HFF-Myc (cell line): ENCODE measurements around the gene ECT2.
"Not testable (repeated sequence)": the region's sequence is repeated elsewhere in the genome, so short reads cannot be mapped to it uniquely, and the experiment has no call there.

Experiments
- DNase-seq: peaks from one replicate; pipeline ENCODE4 v3.0.0-alpha.2; 2011; ENCODE audit warnings: low read depth; ENCODE audit errors: extremely low read depth
- H3K4me3 ChIP-seq: replicated peaks from 2 replicates; pipeline ENCODE4 v1.5.1; 2011; ENCODE audit warnings: low read depth, mild to moderate bottlenecking, control low read depth, low read length
- TF ChIP-seq, protein P1 (sequence below): IDR thresholded peaks from 2 replicates; pipeline ENCODE4 v1.5.1; 2012; ENCODE audit warnings: mild to moderate bottlenecking, low read depth, low read length, control low read depth; ENCODE audit errors: missing control alignments

Gene ECT2, protein sequence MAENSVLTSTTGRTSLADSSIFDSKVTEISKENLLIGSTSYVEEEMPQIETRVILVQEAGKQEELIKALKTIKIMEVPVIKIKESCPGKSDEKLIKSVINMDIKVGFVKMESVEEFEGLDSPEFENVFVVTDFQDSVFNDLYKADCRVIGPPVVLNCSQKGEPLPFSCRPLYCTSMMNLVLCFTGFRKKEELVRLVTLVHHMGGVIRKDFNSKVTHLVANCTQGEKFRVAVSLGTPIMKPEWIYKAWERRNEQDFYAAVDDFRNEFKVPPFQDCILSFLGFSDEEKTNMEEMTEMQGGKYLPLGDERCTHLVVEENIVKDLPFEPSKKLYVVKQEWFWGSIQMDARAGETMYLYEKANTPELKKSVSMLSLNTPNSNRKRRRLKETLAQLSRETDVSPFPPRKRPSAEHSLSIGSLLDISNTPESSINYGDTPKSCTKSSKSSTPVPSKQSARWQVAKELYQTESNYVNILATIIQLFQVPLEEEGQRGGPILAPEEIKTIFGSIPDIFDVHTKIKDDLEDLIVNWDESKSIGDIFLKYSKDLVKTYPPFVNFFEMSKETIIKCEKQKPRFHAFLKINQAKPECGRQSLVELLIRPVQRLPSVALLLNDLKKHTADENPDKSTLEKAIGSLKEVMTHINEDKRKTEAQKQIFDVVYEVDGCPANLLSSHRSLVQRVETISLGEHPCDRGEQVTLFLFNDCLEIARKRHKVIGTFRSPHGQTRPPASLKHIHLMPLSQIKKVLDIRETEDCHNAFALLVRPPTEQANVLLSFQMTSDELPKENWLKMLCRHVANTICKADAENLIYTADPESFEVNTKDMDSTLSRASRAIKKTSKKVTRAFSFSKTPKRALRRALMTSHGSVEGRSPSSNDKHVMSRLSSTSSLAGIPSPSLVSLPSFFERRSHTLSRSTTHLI

DNA sequence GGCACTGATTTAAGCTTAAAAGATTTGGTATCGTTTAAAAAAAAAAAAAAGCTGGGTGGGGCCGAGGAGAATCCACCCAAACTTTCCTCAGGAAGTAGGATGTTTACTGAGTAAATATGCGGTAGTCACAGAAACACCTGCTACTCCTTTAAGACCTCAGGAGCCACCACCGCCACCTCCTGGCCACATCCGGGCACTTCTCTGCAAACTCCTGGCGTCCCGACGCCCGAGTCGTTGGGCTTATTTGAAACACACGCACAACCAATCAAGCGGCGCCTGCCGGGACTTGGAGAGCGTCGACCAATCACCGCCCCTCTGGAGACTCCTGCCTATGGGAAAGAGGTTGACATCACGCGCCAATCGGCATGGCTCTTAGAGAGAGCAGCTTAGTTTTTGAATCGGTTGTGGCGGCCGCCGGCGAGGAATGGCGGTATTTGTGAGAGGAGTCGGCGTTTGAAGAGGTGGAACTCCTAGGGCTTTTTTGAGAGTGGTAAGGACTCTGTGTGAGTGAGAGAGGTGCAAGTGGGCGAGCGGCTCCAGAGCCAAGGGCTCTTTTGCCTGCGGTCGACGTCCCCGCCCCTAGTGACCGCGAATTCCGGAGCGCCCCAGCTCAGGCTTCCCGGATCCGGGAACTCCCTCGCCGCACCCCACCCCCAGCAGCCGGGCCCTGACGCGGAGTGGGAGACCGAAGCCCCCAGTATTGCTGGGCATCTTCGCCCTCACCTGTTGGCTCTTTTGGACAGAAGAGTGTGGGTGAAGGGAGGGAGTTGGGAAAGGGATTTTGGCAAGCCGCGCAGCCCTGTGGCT, at the start of gene ECT2:
TSS of gene ECT2 (plus strand) at position 359 of the 807 bp plus-strand sequence. CDS start 3,805 bp downstream, outside the sequence.
- TF ChIP-seq, protein P1, sequence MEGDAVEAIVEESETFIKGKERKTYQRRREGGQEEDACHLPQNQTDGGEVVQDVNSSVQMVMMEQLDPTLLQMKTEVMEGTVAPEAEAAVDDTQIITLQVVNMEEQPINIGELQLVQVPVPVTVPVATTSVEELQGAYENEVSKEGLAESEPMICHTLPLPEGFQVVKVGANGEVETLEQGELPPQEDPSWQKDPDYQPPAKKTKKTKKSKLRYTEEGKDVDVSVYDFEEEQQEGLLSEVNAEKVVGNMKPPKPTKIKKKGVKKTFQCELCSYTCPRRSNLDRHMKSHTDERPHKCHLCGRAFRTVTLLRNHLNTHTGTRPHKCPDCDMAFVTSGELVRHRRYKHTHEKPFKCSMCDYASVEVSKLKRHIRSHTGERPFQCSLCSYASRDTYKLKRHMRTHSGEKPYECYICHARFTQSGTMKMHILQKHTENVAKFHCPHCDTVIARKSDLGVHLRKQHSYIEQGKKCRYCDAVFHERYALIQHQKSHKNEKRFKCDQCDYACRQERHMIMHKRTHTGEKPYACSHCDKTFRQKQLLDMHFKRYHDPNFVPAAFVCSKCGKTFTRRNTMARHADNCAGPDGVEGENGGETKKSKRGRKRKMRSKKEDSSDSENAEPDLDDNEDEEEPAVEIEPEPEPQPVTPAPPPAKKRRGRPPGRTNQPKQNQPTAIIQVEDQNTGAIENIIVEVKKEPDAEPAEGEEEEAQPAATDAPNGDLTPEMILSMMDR = peak; percentile 79
- peak; percentile 99 for DNase-seq
- peak within 1 kb of the TSS; percentile 80 for H3K4me3 ChIP-seq

DNA sequence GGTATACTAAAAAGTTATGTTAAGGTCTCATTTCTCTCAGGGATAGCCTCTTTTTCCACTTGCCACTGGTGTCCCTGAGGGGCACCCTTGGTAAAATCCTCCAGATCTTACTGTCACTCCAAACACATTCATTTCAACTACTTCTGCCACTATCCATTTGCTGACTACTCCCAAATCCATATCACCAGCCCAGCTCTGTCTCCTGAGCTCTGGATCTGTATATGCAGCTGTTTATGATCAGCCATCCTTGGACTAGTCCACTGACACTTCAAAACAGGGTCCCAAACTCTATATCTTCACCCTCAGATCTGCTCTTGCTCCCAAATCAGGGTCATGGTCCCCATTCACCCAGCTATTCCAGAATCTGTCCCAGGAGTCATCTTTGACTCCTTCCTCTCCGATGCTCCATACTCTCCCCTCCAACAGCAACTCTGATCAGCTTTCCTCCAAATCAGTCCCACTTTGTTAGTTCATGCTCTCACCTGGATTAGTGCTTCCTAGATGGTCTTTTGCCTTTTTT, 49.5 kb upstream of the ECT2 start:
- TF ChIP-seq, protein P1 = no peak
- no peak overlapping the region for H3K4me3 ChIP-seq
- no peak for DNase-seq

DNA sequence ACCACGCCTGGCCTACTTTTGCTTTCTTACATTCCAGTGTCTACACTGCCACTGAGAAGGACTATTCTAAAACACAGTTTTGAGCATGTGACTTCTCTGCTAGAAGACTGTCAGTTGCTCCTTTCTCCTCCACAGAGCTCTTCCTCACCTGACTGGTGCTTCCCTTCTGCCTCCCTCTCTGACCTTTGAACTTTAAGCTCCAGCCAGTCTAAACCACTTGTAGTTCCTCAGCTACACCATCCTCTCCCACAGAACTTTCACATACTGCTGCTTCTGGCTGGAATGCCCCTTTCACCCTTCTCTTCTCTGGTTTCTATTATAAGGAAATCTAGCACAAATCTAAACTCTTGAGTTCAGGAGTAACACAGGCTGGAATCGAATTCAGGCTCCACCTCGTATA, 48.8 kb upstream of the ECT2 start:
- DNase-seq = no peak
- TF ChIP-seq, protein P1 = no peak
- no peak overlapping the region for H3K4me3 ChIP-seq

DNA sequence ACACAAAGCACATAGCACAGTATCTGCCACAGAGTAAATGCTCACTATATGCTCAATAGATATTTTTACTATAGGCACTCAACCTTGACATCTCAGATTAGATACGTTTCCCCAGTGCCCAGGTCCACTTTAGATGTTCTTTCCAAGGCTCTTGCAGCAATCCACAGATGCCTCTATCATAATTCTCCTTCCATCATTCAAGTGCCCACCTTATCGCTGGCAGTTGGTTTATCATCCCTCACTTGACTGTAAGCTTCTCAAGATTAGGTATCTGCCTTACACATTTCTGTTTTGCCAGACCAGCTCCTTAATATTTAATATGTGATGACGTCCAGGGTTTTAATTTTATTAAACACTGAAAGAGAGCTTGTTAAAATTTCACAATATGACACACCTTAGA, 48.3 kb upstream of the ECT2 start:
- TF ChIP-seq, protein P1 = no peak
- no peak overlapping the region for H3K4me3 ChIP-seq
- DNase-seq = no peak

DNA sequence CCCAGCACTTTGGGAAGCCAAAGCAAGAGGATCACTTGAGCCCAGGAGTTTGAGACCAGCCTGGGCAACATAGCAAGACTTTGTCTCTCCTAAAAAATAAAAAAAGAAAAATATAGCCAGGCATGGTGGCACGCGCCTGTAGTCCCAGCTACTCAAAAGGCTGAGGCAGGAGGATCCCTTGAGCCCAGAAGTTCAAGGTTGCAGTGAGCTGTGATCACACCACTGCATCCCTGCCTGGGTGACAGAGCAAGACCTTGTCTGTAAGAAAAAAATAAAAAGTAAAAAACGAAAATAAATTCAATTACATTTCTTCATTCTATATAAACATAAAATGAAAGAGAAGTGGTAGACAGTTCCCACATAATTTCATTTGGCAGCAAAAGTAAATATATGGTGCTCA, 47.8 kb upstream of the ECT2 start:
- not testable (repeated sequence) for H3K4me3 ChIP-seq, DNase-seq

DNA sequence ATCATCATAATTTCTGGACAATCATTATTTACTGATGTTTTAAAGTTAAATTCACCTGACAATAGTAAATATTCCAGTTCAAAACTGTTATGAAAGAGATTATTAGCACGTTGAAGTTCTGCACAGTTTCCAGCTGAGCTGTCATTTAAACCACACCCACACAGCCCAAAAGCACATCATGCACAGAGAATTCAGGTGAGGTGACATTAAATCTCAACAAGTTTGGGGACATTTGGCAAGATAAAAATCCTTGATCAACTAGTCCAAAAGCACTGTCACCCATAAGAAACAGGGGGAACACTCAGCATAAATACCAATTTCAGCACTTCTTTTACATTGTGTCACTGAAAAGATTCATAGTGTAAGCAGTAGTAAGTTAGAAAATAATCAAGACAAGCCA, 46.5 kb upstream of the ECT2 start:
- no peak for DNase-seq
- TF ChIP-seq, protein P1 = no peak
- no peak overlapping the region for H3K4me3 ChIP-seq
